MCF 10A (cell line): Measurements from ENCODE around the gene CLDN5. TPM values are rescaled to one million over a fixed set of nuclear protein-coding genes. Genes with fewer than 3 reads are reported as not detected.

ENCODE experiments used
- BruUV-seq: library from RNA; stranded (reverse); fragments of 400-500 nt; replicated peaks from 2 replicates; lab custom pipeline; 2021; lab: Mats Ljungman, UMichigan
- CTCF ChIA-PET: fragments of 300-600 bp; sonication (Branson Sonifier 250); formaldehyde crosslinking; extraction: SDS; loops from one replicate; lab custom pipeline; 2021; ENCODE audit warnings: antibody characterized with exemption, inconsistent platforms; lab: Yijun Ruan, JAX
- POLR2A ChIA-PET: fragments of 300-600, 350-650 bp; sonication (Branson Sonifier 250); formaldehyde crosslinking; extraction: SDS; loops from one replicate; lab custom pipeline; 2020; ENCODE audit warnings: antibody characterized with exemption, inconsistent platforms; lab: Yijun Ruan, JAX
- DNase-seq: peaks from one replicate; pipeline ENCODE4 v3.0.0-alpha.2; 2018; ENCODE audit not compliant: unreplicated experiment
- H3K27ac Mint-ChIP-seq: one replicate; pipeline ENCODE4 v1.8.0; 2022; ENCODE audit warnings: mild to moderate bottlenecking, low read depth, mixed read lengths; ENCODE audit not compliant: unreplicated experiment
- H3K27me3 Mint-ChIP-seq: one replicate; pipeline ENCODE4 v1.8.0; 2022; ENCODE audit warnings: mixed read lengths; ENCODE audit not compliant: insufficient read depth, unreplicated experiment
- H3K36me3 Mint-ChIP-seq: one replicate; pipeline ENCODE4 v1.8.0; 2022; ENCODE audit warnings: mild to moderate bottlenecking, moderate library complexity, mixed read lengths; ENCODE audit not compliant: insufficient read depth, unreplicated experiment
- H3K4me1 Mint-ChIP-seq: one replicate; pipeline ENCODE4 v1.8.0; 2022; ENCODE audit warnings: mixed read lengths; ENCODE audit not compliant: insufficient read depth, unreplicated experiment
- H3K4me3 Mint-ChIP-seq: one replicate; pipeline ENCODE4 v1.8.0; 2022; ENCODE audit warnings: mild to moderate bottlenecking, moderate library complexity, mixed read lengths; ENCODE audit not compliant: unreplicated experiment
- H3K9me3 Mint-ChIP-seq: one replicate; pipeline ENCODE4 v1.8.0; 2022; ENCODE audit warnings: mixed read lengths; ENCODE audit not compliant: unreplicated experiment
- CTCF ChIP-seq: fragments of 200-600 bp; IDR thresholded peaks from one replicate; pipeline ENCODE4 v1.8.0; 2022; ENCODE audit warnings: antibody characterized with exemption, mild to moderate bottlenecking; ENCODE audit not compliant: unreplicated experiment
- intact Hi-C: fragments of 100-400 bp; cut with micrococcal nuclease; formaldehyde crosslinking; loops from 2 replicates; pipeline ENCODE4 v1.14.1; 2022
- total RNA-seq: library from RNA; stranded (reverse); gene quantifications from 2 replicates; pipeline ENCODE4 v1.2.3, GENCODE V29; 2022

Gene CLDN5
- total RNA-seq, 1 experiment from 2014 or later, result not detected

DNA sequence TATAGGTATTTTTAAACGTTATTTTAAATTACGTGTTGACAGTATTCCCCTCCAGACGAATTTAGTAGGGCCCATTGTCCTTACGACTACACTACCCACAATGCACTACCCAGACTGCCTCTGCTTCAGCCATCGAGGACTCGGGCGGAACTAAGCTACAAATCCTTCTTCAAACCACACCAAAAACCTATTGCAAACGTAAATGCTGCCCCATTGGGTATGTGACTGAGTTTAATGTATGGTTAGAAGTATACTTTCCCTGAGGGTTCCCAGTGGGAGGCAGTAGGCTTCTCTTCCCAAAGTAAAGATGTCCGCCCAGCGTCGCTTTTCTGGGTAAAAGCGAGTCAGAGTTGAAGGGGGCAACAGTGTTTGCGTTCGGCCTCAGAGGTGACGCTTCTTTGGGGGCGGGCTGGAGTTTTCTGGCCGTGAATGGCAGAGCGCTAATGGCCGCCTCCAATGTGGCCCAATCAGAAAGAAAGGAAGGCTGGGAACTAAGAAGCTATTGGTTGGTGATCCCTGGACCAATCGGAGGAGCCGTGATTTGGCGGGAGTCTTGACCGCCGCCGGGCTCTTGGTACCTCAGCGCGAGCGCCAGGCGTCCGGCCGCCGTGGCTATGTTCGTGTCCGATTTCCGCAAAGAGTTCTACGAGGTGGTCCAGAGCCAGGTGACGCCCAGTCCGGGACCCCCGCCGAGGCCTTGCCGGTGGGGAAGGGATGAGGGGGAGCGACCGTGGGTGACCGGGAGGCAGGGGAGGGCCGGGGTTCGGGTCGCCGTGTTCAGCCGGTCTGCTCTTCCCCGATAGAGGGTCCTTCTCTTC lies 44.6 kb downstream of the CLDN5 start, which contains the start of gene CDC45:
CDC45 (plus strand) TSS at position 566 of the 818 bp plus-strand sequence; CDS start at position 615, 49 bp downstream.
- peaks cover 38% of the 10 kb centered on the region for H3K4me1 Mint-ChIP-seq
- peak; percentile 98 for DNase-seq
- ChIA-PET POLR2A (interaction anchor here (0.6 to 5.5 kb wide), 28 partner anchors 9 to 1029 kb away, joined by 3 to 59 read pairs (median 4); partner anchors contain the start of genes C22orf39, CLTCL1, ESS2 and HIRA), CTCF (interaction anchor here (0.6 to 1.4 kb wide), 2 partner anchors 150 to 474 kb away, joined by 3 to 6 read pairs; no protein-coding TSS in a partner anchor)
- TF ChIP-seq CTCF, result no peak
- peak within 1 kb of the TSS; percentile 100 for H3K27ac Mint-ChIP-seq
- H3K27me3 Mint-ChIP-seq, result no peaks in the 10 kb centered on the region
- H3K4me3 Mint-ChIP-seq, result peak within 1 kb of the TSS; percentile 96
- intact Hi-C loops, result loop anchor here (1.0 kb wide), 2 partner anchors 179 to 335 kb away; partner anchors contain the start of gene ESS2
- H3K9me3 Mint-ChIP-seq, result no peaks in the 10 kb centered on the region
- H3K36me3 Mint-ChIP-seq, result peaks cover 24% of the 10 kb centered on the region
- no TSS peak for BruUV-seq

- H3K4me1 Mint-ChIP-seq, result peaks cover 36% of the 10 kb centered on the region
- H3K9me3 Mint-ChIP-seq, result no peaks in the 10 kb centered on the region
- DNase-seq, result peak; percentile 79
- peak within 1 kb of the TSS; percentile 96 for H3K4me3 Mint-ChIP-seq
- H3K27ac Mint-ChIP-seq, result peak within 1 kb of the TSS; percentile 100
- H3K27me3 Mint-ChIP-seq, result no peaks in the 10 kb centered on the region
- TF ChIP-seq CTCF, result no peak
- intact Hi-C loops, result loop anchor here (1.0 kb wide), 2 partner anchors 179 to 335 kb away; partner anchors contain the start of gene ESS2
- BruUV-seq, result no TSS peak
- CTCF ChIA-PET, result interaction anchor here (1.1 to 2.7 kb wide), 3 partner anchors 15 to 335 kb away, joined by 3 to 26 read pairs (median 3); partner anchors contain the start of gene ESS2
- H3K36me3 Mint-ChIP-seq, result peaks cover 21% of the 10 kb centered on the region
- POLR2A ChIA-PET, result interaction anchor here (0.7 to 5.5 kb wide), 24 partner anchors 9 to 1029 kb away, joined by 3 to 59 read pairs (median 5); partner anchors contain the start of genes C22orf39, CLTCL1, ESS2 and HIRA
These were observed 45.3 kb downstream of the CLDN5 start, which contains the start of gene UFD1 for GRCh38 chr22:19478901-19479354. Gene UFD1, minus strand, starts transcription at chr22:19479193. Its CDS starts 108 bp downstream, at chr22:19479085.

GRCh38 chr22:19478045-19478900 lies 45.9 kb downstream of the CLDN5 start:
- intact Hi-C loops, result no loop called here
- Mint-ChIP-seq H3K9me3 (no peaks in the 10 kb centered on the region), H3K4me3 (peak overlapping the region; percentile 96), H3K27me3 (no peaks in the 10 kb centered on the region), H3K27ac (peak overlapping the region; percentile 100), H3K4me1 (peaks cover 32% of the 10 kb centered on the region), H3K36me3 (peaks cover 23% of the 10 kb centered on the region)
- DNase-seq, result no peak
- TSS peak; percentile 39 for BruUV-seq
- ChIA-PET POLR2A (interaction anchor here (0.8 to 5.5 kb wide), 15 partner anchors 9 to 334 kb away, joined by 3 to 59 read pairs (median 9); partner anchors contain the start of genes C22orf39, CLTCL1, ESS2 and HIRA), CTCF (interaction anchor here (0.6 to 2.7 kb wide), 10 partner anchors 8 to 334 kb away, joined by 3 to 26 read pairs (median 4); partner anchors contain the start of gene ESS2)
- TF ChIP-seq CTCF, result no peak
